ENCODE results near the gene SPEF1.
"Not testable (repeated sequence)": the region's sequence is repeated elsewhere in the genome, so short reads cannot be mapped to it uniquely, and the experiment has no call there.

DNA sequence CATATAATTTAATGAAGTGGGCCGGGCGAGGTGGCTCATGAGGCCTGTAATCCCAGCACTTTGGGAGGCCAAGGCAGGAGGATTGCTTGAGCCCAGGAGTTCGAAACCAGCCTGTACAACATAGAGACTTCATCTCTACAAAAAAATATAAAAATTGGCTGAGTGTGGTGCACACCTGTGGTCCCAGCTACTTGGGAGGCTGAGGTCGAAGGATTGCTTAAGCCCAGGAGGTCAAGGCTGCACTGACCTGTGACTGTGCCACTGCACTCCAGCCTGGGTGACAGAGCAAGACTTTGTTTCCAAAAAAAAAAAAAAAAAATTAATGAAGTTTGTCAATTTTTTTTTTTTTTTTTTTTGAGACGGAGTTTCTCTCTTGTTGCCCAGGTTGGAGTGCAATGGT lies 48.6 kb upstream of the SPEF1 start:
- TF ChIP-seq TARDBP (IDR thresholded peaks at IDR 0.05); FOXK2 (IDR thresholded peaks at IDR 0.05); FOXA1 (IDR thresholded peaks at IDR 0.05); LEF1 (IDR thresholded peaks at IDR 0.05; ENCODE audit: borderline replicate concordance); ZNF384 (IDR thresholded peaks at IDR 0.05): not testable (repeated sequence)
